Ishikawa (cell line): ENCODE data around the gene LAMP2.

Source experiments
- CEBPB ChIP-seq: IDR thresholded peaks from 2 replicates; pipeline ENCODE4 v1.6.1; 2012
- CREB1 ChIP-seq: IDR thresholded peaks from 2 replicates; pipeline ENCODE4 v1.6.1; 2012; ENCODE audit warnings: low read depth
- EGR1 ChIP-seq: IDR thresholded peaks from 2 replicates; pipeline ENCODE4 v1.6.1; 2012
- EP300 ChIP-seq: IDR thresholded peaks from 2 replicates; pipeline ENCODE4 v1.6.1; 2012; ENCODE audit warnings: borderline replicate concordance
- FOXM1 ChIP-seq: IDR thresholded peaks from 2 replicates; pipeline ENCODE4 v1.6.1; 2012; ENCODE audit warnings: low read depth, borderline replicate concordance
- NFIC ChIP-seq: IDR thresholded peaks from 2 replicates; pipeline ENCODE4 v1.6.1; 2012
- RAD21 ChIP-seq: IDR thresholded peaks from 2 replicates; pipeline ENCODE4 v1.6.1; 2012; ENCODE audit warnings: low read depth
- TAF1 ChIP-seq: IDR thresholded peaks from 2 replicates; pipeline ENCODE4 v1.6.1; 2012; ENCODE audit warnings: low read depth, mild to moderate bottlenecking
- TCF12 ChIP-seq: IDR thresholded peaks from 2 replicates; pipeline ENCODE4 v1.6.1; 2012; ENCODE audit warnings: low read depth
- YY1 ChIP-seq: IDR thresholded peaks from 2 replicates; pipeline ENCODE4 v1.6.1; 2012; ENCODE audit warnings: low read depth
- TF ChIP-seq, protein P1 (sequence below): IDR thresholded peaks from 2 replicates; pipeline ENCODE4 v1.6.1; 2012; ENCODE audit warnings: low read depth, mild to moderate bottlenecking
- TF ChIP-seq, protein P2 (sequence below): IDR thresholded peaks from 2 replicates; pipeline ENCODE4 v1.6.1; 2012

DNA sequence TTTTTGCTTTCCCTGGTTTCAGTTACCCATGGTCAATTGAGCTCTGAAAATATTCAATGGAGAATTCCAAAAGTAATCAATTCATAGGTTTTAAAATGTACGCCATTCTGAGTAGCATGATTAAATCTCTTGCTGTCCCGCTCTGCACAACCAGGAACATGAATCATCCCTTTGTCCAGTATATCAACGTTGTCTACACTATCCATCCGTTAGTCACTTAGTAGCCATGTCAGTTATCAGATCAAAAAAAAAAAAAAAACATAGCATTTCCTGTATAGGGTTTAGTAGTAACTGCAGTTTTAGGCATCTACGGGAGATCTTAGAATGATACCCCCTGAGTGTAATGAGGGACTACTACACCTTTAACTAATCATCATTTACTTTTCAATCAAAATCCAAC lies 15.1 kb downstream of the LAMP2 start:
- TF ChIP-seq RAD21 (no peak), EP300 (no peak), TCF12 (no peak), NFIC (no peak), YY1 (no peak), TAF1 (no peak), FOXM1 (no peak), CEBPB (no peak), CREB1 (no peak), EGR1 (no peak)
- TF ChIP-seq, protein P1, sequence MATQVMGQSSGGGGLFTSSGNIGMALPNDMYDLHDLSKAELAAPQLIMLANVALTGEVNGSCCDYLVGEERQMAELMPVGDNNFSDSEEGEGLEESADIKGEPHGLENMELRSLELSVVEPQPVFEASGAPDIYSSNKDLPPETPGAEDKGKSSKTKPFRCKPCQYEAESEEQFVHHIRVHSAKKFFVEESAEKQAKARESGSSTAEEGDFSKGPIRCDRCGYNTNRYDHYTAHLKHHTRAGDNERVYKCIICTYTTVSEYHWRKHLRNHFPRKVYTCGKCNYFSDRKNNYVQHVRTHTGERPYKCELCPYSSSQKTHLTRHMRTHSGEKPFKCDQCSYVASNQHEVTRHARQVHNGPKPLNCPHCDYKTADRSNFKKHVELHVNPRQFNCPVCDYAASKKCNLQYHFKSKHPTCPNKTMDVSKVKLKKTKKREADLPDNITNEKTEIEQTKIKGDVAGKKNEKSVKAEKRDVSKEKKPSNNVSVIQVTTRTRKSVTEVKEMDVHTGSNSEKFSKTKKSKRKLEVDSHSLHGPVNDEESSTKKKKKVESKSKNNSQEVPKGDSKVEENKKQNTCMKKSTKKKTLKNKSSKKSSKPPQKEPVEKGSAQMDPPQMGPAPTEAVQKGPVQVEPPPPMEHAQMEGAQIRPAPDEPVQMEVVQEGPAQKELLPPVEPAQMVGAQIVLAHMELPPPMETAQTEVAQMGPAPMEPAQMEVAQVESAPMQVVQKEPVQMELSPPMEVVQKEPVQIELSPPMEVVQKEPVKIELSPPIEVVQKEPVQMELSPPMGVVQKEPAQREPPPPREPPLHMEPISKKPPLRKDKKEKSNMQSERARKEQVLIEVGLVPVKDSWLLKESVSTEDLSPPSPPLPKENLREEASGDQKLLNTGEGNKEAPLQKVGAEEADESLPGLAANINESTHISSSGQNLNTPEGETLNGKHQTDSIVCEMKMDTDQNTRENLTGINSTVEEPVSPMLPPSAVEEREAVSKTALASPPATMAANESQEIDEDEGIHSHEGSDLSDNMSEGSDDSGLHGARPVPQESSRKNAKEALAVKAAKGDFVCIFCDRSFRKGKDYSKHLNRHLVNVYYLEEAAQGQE, result no peak
- TF ChIP-seq, protein P2, sequence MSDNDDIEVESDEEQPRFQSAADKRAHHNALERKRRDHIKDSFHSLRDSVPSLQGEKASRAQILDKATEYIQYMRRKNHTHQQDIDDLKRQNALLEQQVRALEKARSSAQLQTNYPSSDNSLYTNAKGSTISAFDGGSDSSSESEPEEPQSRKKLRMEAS, result no peak
